ENCODE data around the gene DOCK11. TPM values are rescaled to one million over a fixed set of nuclear protein-coding genes. Genes with fewer than 3 reads are reported as not detected.

Gene DOCK11
- total and polyA plus RNA-seq, 2 donors (not counting 3 experiments of a cell fraction or from before 2014, with no cell fraction given), result 0.37 to 0.86 TPM

DNA sequence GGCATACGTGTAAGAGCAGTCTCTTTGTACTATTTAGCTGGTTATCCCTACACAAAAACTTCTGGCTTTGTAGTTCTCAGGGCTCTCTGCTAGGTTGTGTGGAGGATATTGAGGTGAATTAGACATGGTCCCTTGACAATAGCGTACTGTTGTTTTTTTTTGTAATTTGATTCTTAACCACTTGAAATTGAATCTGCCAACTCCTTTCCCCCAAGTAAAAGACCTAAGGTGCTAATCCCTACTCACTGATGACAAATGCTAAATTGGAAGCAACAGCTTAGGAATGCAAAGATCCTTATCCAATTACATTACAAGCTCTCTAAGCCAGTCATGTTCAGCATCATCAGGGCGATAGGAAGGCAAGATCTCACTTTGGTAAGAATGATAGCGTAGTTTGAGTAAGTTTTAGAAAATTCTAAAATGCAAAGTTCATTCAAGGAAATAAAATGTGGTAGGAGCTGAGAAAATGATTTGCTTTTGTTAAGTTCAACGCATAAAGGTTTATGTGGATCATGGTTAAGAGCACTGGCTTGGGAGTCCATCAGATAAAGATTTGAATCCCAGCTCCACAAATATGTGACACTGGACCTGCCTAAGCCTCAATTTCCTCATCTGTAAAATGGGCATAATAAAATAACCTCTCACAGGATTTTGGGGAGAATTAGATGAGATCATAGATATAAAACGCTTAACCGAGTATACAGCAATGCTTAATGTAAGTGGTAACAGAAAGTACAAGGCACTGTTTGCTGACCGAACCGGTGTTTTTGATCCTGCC is 39.3 kb downstream of the DOCK11 start:
- POLR2A ChIA-PET, result no interaction called here
- CTCF ChIA-PET, result no interaction called here
- no peak for DNase-seq (ENCODE audit: low read depth, low spot score)
- H3K9ac ChIP-seq (replicated peaks; ENCODE audit: extremely low read depth, insufficient read depth, low read length), result no peak overlapping the region
- intact Hi-C loops (cut with micrococcal nuclease) (no loop called here), dilution Hi-C loops (cut with MboI; ENCODE audit: extremely low pct_ligation_motif_present, low sequenced_read_pairs) (no loop called here)
- H3K9me1 ChIP-seq (replicated peaks; ENCODE audit: control insufficient read depth, extremely low read depth, insufficient read depth, low read length), result no peaks in the 10 kb centered on the region
- H3K4me3 ChIP-seq (replicated peaks in 1 of 3; ENCODE audit: insufficient read depth in 1 of 3, low read depth in 1 of 3, low read length in 3 of 3), result no peak overlapping the region
- H3K4me2 ChIP-seq (ENCODE audit: insufficient read depth, low read length), result no peak overlapping the region
- no peaks in the 10 kb centered on the region for H3K79me2 ChIP-seq (ENCODE audit: control insufficient read depth, insufficient read depth, low read length)
- no peaks in the 10 kb centered on the region for H3K4me1 ChIP-seq (ENCODE audit: control insufficient read depth, extremely low read depth, insufficient read depth, low read length)
- FAIRE-seq, result no peak
- TF ChIP-seq JUN (IDR thresholded peaks at IDR 0.05; ENCODE audit: borderline replicate concordance, insufficient read depth, insufficient read length, low read depth) (no peak), EZH2 (IDR thresholded peaks at IDR 0.05; ENCODE audit: borderline replicate concordance, low read depth, low read length, severe bottlenecking) (no peak), MYC (IDR thresholded peaks at IDR 0.05; ENCODE audit: low read depth, low read length) (no peak), POLR2A (IDR thresholded peaks at IDR 0.05; ENCODE audit: low read depth, low read length) (no peak), FOS (IDR thresholded peaks at IDR 0.05; ENCODE audit: borderline replicate concordance, insufficient read depth, low read length) (no peak), GATA2 (IDR thresholded peaks at IDR 0.05; ENCODE audit: insufficient read depth, insufficient read length, low read depth, low read length) (no peak), POLR2AphosphoS5 (IDR thresholded peaks at IDR 0.05; ENCODE audit: insufficient read depth, low read depth, low read length) (no peak)
- TF ChIP-seq, protein P1, sequence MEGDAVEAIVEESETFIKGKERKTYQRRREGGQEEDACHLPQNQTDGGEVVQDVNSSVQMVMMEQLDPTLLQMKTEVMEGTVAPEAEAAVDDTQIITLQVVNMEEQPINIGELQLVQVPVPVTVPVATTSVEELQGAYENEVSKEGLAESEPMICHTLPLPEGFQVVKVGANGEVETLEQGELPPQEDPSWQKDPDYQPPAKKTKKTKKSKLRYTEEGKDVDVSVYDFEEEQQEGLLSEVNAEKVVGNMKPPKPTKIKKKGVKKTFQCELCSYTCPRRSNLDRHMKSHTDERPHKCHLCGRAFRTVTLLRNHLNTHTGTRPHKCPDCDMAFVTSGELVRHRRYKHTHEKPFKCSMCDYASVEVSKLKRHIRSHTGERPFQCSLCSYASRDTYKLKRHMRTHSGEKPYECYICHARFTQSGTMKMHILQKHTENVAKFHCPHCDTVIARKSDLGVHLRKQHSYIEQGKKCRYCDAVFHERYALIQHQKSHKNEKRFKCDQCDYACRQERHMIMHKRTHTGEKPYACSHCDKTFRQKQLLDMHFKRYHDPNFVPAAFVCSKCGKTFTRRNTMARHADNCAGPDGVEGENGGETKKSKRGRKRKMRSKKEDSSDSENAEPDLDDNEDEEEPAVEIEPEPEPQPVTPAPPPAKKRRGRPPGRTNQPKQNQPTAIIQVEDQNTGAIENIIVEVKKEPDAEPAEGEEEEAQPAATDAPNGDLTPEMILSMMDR (IDR thresholded peaks at IDR 0.05; ENCODE audit: extremely low read depth in 1 of 2, insufficient read depth in 1 of 2, low read depth in 1 of 2, low read length in 2 of 2), result no peak
- TF ChIP-seq, protein P2, sequence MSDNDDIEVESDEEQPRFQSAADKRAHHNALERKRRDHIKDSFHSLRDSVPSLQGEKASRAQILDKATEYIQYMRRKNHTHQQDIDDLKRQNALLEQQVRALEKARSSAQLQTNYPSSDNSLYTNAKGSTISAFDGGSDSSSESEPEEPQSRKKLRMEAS (IDR thresholded peaks at IDR 0.05; ENCODE audit: insufficient read depth, insufficient read length), result no peak
- no peaks in the 10 kb centered on the region for H3K9me3 ChIP-seq (replicated peaks; ENCODE audit: control insufficient read depth, insufficient read depth, low read length)
- H3K36me3 ChIP-seq (ENCODE audit: control insufficient read depth in 2 of 2, extremely low read depth in 1 of 2, insufficient read depth in 2 of 2, low read length in 2 of 2), result no peaks in the 10 kb centered on the region
- no peaks in the 10 kb centered on the region for H4K20me1 ChIP-seq (replicated peaks; ENCODE audit: control insufficient read depth, extremely low read depth, insufficient read depth, low read length)
- no peaks in the 10 kb centered on the region for H3K27me3 ChIP-seq (ENCODE audit: control insufficient read depth in 2 of 2, insufficient read depth in 2 of 2, low read length in 2 of 2)
- H3K27ac ChIP-seq (ENCODE audit: insufficient read depth, low read depth, low read length), result no peak overlapping the region
- no peak overlapping the region for H2AFZ ChIP-seq (ENCODE audit: low read depth, low read length)
- no TSS peak for BruUV-seq (replicated peaks)
